ENCODE data around the gene NPTX1. TPM values are rescaled to one million over a fixed set of nuclear protein-coding genes. Genes with fewer than 3 reads are reported as not detected.

The NPTX1 gene
- total and polyA plus RNA-seq, 2 experiments from 2014 or later, result not detected

DNA sequence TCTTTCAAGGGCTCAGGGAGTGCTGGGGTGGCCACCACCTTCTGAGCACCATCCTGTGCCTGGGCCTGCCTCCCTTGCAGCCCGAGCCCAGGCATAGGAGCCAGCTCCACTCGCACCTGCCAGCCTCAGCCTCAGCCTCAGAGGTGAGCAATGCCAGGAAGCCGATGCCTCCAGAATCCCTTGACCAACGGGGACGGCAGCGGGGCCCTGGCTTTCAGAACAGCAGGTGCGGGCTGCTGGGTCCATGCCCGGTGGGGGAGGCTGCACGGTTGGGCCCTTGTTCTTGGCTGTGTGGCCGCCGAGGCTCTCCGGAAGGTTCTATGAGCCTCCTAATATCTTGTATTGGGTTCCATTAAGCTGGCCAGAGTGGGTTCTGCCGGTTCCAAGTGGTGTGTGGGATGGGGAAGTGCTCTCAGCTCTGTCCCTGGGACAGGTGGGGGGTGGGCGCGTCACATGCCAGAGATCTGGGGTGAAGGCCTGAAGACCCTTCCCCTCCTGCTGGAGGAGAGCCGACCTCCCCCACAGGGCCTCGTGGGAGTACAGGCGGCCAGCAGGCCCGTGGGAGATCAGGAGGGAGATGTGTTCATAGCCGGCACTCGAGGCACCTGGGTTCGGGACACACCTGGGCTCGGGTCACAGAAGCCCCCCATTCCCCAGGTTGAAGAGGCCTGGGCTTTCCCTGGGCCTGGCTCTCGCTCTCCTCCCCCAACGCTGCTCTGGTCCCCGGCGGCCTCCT lies 27.0 kb downstream of the NPTX1 start:
- TF ChIP-seq, protein P1, sequence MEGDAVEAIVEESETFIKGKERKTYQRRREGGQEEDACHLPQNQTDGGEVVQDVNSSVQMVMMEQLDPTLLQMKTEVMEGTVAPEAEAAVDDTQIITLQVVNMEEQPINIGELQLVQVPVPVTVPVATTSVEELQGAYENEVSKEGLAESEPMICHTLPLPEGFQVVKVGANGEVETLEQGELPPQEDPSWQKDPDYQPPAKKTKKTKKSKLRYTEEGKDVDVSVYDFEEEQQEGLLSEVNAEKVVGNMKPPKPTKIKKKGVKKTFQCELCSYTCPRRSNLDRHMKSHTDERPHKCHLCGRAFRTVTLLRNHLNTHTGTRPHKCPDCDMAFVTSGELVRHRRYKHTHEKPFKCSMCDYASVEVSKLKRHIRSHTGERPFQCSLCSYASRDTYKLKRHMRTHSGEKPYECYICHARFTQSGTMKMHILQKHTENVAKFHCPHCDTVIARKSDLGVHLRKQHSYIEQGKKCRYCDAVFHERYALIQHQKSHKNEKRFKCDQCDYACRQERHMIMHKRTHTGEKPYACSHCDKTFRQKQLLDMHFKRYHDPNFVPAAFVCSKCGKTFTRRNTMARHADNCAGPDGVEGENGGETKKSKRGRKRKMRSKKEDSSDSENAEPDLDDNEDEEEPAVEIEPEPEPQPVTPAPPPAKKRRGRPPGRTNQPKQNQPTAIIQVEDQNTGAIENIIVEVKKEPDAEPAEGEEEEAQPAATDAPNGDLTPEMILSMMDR (IDR thresholded peaks at IDR 0.05; ENCODE audit: low read depth, low read length), result no peak
- no peak for DNase-seq (ENCODE audit: low read depth in 1 of 2, low spot score in 1 of 2)
- Histone ChIP-seq H3K4me1 (ENCODE audit: low read depth) (no peaks in the 10 kb centered on the region), H3K4me3 (no peak overlapping the region), H3K27me3 (peaks cover 3% of the 10 kb centered on the region), H3K9me3 (ENCODE audit: low read depth) (no peaks in the 10 kb centered on the region), H3K27ac (no peak overlapping the region), H3K36me3 (no peaks in the 10 kb centered on the region)

DNA sequence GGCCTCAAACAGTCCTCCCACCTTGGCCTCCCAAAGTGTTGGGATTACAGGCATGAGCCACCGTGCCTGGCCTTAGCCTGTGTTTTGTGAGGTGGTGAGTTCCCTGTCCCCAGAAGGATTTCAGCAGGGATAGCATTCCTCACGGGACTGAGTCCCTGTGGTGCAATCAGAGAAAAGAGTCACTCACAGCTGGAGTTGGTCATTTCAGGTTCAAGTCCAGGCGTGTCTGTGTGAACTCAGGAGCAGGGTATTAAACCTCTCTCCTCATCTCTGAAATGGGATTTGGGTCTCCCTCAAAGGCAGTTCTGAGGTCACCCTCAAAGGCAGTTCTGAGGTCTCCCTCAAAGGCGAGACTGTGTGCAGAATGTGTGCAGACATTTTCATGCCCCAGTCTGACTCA lies 28.6 kb downstream of the NPTX1 start:
- Histone ChIP-seq H3K36me3 (no peaks in the 10 kb centered on the region), H3K27me3 (peaks cover 18% of the 10 kb centered on the region), H3K4me1 (ENCODE audit: low read depth) (no peaks in the 10 kb centered on the region), H3K9me3 (ENCODE audit: low read depth) (no peaks in the 10 kb centered on the region), H3K4me3 (no peak overlapping the region), H3K27ac (no peak overlapping the region)
- no peak for DNase-seq (ENCODE audit: low read depth in 1 of 2, low spot score in 1 of 2)
- TF ChIP-seq, protein P1 (IDR thresholded peaks at IDR 0.05; ENCODE audit: low read depth, low read length), result no peak

DNA sequence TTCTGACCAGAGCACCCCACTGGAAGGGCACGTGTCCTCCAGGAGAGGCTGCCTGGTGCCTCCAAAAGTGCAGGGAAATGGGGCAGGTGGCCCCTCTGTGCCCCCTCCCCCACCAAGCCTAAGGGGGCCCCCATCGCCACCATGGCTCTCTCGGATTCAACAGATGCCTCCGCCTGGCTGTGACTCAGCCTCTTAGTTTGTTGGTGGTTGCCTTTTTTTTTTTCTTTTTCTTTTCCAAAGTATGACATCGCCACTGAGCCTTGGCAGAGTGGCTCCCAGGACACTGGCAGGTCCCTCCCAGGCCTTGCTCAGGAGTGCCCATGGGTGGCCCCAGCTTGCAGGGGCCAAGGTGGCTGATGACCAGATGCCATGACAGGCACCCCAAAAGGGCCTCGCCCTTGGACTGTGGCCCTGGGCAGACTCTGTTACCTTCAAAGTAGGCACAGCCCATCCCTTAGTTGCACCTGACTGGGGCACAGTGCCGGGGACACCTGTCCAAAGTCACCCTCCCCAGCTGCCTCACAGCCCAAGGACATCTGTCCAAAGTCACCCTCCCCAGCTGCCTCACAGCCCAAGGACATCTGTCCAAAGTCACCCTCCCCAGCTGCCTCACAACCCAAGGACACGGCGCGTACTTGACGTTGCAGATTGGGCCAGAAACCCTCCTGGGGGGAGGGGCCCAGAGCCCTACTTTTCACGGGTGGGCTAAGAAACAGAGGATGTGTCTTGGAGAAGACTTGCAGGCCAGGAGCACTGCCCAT lies 29.6 kb downstream of the NPTX1 start:
- Histone ChIP-seq H3K4me1 (ENCODE audit: low read depth) (no peaks in the 10 kb centered on the region), H3K4me3 (no peak overlapping the region), H3K36me3 (no peaks in the 10 kb centered on the region), H3K9me3 (ENCODE audit: low read depth) (no peaks in the 10 kb centered on the region), H3K27me3 (peaks cover 26% of the 10 kb centered on the region), H3K27ac (no peak overlapping the region)
- TF ChIP-seq, protein P1 (IDR thresholded peaks at IDR 0.05; ENCODE audit: low read depth, low read length), result no peak
- no peak for DNase-seq (ENCODE audit: low read depth in 1 of 2, low spot score in 1 of 2)

- no peaks in the 10 kb centered on the region for H3K4me1 ChIP-seq (ENCODE audit: low read depth)
- TF ChIP-seq, protein P1 (IDR thresholded peaks at IDR 0.05; ENCODE audit: low read depth, low read length), result no peak
Observed at GRCh38 chr17:80445726-80446110, 30.7 kb downstream of the NPTX1 start.

DNA sequence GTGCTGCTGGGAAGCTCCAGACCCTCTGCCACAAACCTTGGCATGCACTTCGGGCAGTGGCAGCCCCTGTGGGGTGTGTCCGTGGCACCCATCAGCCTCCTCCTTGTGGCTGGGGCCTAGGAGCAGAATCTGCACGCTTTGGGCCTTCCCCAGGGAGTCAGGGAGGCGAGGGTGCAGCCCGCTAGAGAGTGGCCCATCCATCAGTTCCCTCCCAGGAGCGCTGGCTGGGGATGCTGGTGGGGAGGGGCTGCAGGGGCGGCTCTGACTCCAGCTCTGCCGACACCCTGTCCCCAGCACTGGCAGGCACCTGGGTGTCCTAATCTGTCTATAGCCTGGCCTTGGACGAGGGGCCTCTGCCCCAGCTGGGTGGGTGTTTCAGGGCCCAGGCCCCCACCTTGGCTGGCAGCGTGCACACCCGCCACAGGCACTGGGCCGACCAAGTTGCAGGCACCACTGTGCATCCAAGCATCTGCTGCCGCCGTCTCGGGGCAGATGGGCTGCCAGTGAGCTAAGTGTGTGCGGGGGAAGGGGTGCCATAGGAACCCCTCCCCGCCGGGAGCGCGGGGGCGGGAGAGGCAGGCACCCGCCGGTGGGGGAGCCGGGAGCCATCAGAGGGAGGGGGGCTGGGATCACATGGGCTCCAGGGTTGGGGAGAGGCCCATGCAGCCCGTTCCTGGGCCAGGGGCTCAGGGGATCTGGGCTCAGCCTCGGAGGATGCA lies 31.2 kb downstream of the NPTX1 start:
- DNase-seq (ENCODE audit: low read depth in 1 of 2, low spot score in 1 of 2), result no peak
- no peak overlapping the region for H3K4me3 ChIP-seq
- no peak overlapping the region for H3K27ac ChIP-seq
- no peaks in the 10 kb centered on the region for H3K4me1 ChIP-seq (ENCODE audit: low read depth)
- TF ChIP-seq, protein P1 (IDR thresholded peaks at IDR 0.05; ENCODE audit: low read depth, low read length), result no peak
- no peaks in the 10 kb centered on the region for H3K36me3 ChIP-seq
- peaks cover 26% of the 10 kb centered on the region for H3K27me3 ChIP-seq
- no peaks in the 10 kb centered on the region for H3K9me3 ChIP-seq (ENCODE audit: low read depth)

More at GRCh38 chr17:80445726-80446110, 30.7 kb downstream of the NPTX1 start:
- Histone ChIP-seq H3K27ac (no peak overlapping the region), H3K4me3 (no peak overlapping the region), H3K36me3 (no peaks in the 10 kb centered on the region), H3K9me3 (ENCODE audit: low read depth) (no peaks in the 10 kb centered on the region), H3K27me3 (peaks cover 26% of the 10 kb centered on the region)
- DNase-seq (ENCODE audit: low read depth in 1 of 2, low spot score in 1 of 2), result no peak

Measured in cardiac muscle cell (in vitro differentiated cells and primary cell).